Measurements from ENCODE around the gene MCFD2.
"Not testable (repeated sequence)": the region's sequence is repeated elsewhere in the genome, so short reads cannot be mapped to it uniquely, and the experiment has no call there.

The MCFD2 gene

GRCh38 chr2:46904908-46905678, 10.5 kb downstream of the MCFD2 start:
- not testable (repeated sequence) for DNase-seq (ENCODE audit: low read depth, low spot score); H3K27ac ChIP-seq

GRCh38 chr2:46902980-46903379, 12.6 kb downstream of the MCFD2 start:
- not testable (repeated sequence) for H3K27ac ChIP-seq; DNase-seq (ENCODE audit: low read depth, low spot score)

- DNase-seq (ENCODE audit: low read depth, low spot score): no peak
- no peak overlapping the region for H3K27ac ChIP-seq
Observed at GRCh38 chr2:46902465-46902864, 13.1 kb downstream of the MCFD2 start.

- no peak overlapping the region for H3K27ac ChIP-seq
- DNase-seq (ENCODE audit: low read depth, low spot score): no peak
Observed at GRCh38 chr2:46901611-46902010, 14.0 kb downstream of the MCFD2 start.

- H3K27ac ChIP-seq: no peak overlapping the region
- no peak for DNase-seq (ENCODE audit: low read depth, low spot score)
Observed at GRCh38 chr2:46900381-46900780, 15.2 kb downstream of the MCFD2 start.

GRCh38 chr2:46899053-46899452, 16.6 kb downstream of the MCFD2 start:
- H3K27ac ChIP-seq: no peak overlapping the region
- no peak for DNase-seq (ENCODE audit: low read depth, low spot score)

GRCh38 chr2:46898024-46898423, 17.6 kb downstream of the MCFD2 start:
- H3K27ac ChIP-seq: no peak overlapping the region
- DNase-seq (ENCODE audit: low read depth, low spot score): no peak

- DNase-seq (ENCODE audit: low read depth, low spot score): no peak
- H3K27ac ChIP-seq: no peak overlapping the region
Observed at GRCh38 chr2:46893269-46893939, 22.2 kb downstream of the MCFD2 start.

GRCh38 chr2:46891956-46892553, 23.6 kb downstream of the MCFD2 start:
- H3K27ac ChIP-seq: no peak overlapping the region
- DNase-seq (ENCODE audit: low read depth, low spot score): no peak

GRCh38 chr2:46888421-46888952, 27.1 kb downstream of the MCFD2 start:
- no peak for DNase-seq (ENCODE audit: low read depth, low spot score)
- no peak overlapping the region for H3K27ac ChIP-seq

GRCh38 chr2:46887028-46887885, 28.3 kb downstream of the MCFD2 start:
- H3K27ac ChIP-seq: no peak overlapping the region
- no peak for DNase-seq (ENCODE audit: low read depth, low spot score)

- DNase-seq (ENCODE audit: low read depth, low spot score): no peak
- H3K27ac ChIP-seq: no peak overlapping the region
Observed at GRCh38 chr2:46886268-46887027, 29.2 kb downstream of the MCFD2 start.

- no peak overlapping the region for H3K27ac ChIP-seq
Observed at GRCh38 chr2:46885376-46885775, 30.2 kb downstream of the MCFD2 start.

GRCh38 chr2:46879511-46879910, 36.1 kb downstream of the MCFD2 start:
- DNase-seq (ENCODE audit: low read depth, low spot score): no peak
- no peak overlapping the region for H3K27ac ChIP-seq

More at GRCh38 chr2:46885376-46885775, 30.2 kb downstream of the MCFD2 start:
- no peak for DNase-seq (ENCODE audit: low read depth, low spot score)

GRCh38 chr2:46878886-46879285, 36.7 kb downstream of the MCFD2 start:
- no peak for DNase-seq (ENCODE audit: low read depth, low spot score)

GRCh38 chr2:46878240-46878877, 37.2 kb downstream of the MCFD2 start:
- H3K27ac ChIP-seq: no peak overlapping the region
- DNase-seq (ENCODE audit: low read depth, low spot score): no peak

More at GRCh38 chr2:46878886-46879285, 36.7 kb downstream of the MCFD2 start:
- H3K27ac ChIP-seq: no peak overlapping the region

GRCh38 chr2:46877619-46878113, 37.9 kb downstream of the MCFD2 start:
- DNase-seq (ENCODE audit: low read depth, low spot score): no peak
- no peak overlapping the region for H3K27ac ChIP-seq

- no peak overlapping the region for H3K27ac ChIP-seq
- peak; percentile 34 for DNase-seq (ENCODE audit: low read depth, low spot score)
Observed at GRCh38 chr2:46876741-46877384, 38.7 kb downstream of the MCFD2 start.
